ENCODE measurements around the gene IGDCC3.

IGDCC3 gene

DNA sequence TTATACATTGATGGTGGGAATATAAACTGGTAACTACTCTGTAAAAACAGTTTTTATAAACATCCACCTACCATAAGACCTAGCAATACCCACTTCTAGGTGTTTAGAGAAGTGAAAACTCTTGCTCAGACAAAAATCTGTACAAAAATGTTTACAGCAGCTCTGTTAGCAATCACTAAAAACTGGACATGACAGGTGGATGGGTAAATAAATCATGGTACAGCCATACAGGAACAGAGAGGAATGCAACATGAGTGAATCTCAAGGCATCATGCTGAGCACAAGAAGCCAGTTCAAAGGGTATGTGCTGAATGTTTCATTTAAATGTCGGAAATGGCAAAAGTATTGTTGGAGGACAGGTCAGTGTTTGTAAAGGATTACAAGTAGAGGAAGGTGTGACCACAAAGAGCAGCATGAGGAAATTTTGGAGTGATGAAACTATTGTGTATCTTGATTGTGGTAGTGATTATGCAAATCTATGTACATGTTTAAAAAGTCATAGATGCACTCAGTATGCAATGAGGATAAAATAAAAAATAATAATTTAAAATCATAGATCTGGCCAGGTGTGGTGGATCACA is 84.8 kb downstream of the IGDCC3 start:
- Histone ChIP-seq H3K4me3 (ENCODE audit: low read length) (no peak overlapping the region), H3K36me3 (ENCODE audit: control insufficient read depth, insufficient read depth, low read length) (no peaks in the 10 kb centered on the region), H3K27ac (ENCODE audit: low read depth, low read length) (no peak overlapping the region), H3K9ac (ENCODE audit: low read length) (no peak overlapping the region), H3K27me3 (ENCODE audit: control insufficient read depth, insufficient read depth, low read length) (no peaks in the 10 kb centered on the region), H3K4me1 (ENCODE audit: control insufficient read depth, insufficient read depth, low read length) (no peaks in the 10 kb centered on the region)

DNA sequence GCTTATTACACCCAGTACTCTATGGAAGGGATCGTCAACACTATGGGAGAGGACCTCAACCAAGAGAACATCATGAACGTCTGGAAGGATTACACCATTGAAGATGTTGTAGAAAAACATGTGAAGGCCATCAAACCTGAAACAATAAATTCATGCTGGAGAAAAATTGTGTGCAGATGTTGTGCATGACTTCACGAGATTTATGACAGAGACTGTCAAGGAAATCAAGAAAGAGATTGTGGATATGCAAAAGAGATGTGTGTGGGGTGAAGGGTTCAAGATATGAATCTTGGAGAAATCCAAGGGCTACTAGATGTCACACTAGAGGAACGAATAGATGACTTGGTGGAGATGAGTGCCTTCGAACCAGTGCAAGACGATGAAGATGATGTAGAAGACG is 87.6 kb downstream of the IGDCC3 start:
- H3K4me3 ChIP-seq (ENCODE audit: low read length): no peak overlapping the region
- no peak overlapping the region for H3K27ac ChIP-seq (ENCODE audit: low read depth, low read length)
- peaks cover 7% of the 10 kb centered on the region for H3K4me1 ChIP-seq (ENCODE audit: control insufficient read depth, insufficient read depth, low read length)
- no peak overlapping the region for H3K9ac ChIP-seq (ENCODE audit: low read length)
- H3K27me3 ChIP-seq (ENCODE audit: control insufficient read depth, insufficient read depth, low read length): no peaks in the 10 kb centered on the region
- no peaks in the 10 kb centered on the region for H3K36me3 ChIP-seq (ENCODE audit: control insufficient read depth, insufficient read depth, low read length)

DNA sequence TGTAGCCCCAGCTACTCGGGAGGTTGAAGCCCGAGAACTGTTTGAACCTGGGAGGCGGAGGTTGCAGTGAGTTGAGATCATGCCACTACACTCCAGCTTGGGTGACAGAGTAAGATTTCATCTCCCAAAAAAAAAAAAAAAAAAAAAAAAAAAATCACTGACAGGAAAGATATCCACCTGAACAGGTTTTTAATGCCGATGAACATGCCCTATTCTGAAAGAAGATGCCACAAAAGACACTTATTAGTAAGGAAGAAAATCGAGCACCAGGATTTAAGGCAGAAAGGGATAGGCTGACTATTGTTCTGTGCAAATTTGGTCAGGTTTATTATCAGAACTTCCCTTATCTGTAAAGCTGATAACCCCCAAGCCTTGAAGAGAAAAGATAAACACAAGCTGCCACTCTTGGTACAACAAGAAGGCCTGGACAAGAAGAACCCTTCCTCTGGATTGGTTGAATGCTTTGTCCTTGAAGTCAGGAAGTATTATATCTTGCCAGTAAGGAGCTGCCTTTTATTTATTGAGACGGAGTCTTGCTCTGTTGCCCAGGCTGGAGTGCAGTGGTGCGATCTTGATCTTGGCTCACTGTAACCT is 88.4 kb downstream of the IGDCC3 start:
- Histone ChIP-seq H3K27ac (ENCODE audit: low read depth, low read length) (no peak overlapping the region), H3K4me3 (ENCODE audit: low read length) (no peak overlapping the region), H3K9ac (ENCODE audit: low read length) (no peak overlapping the region), H3K27me3 (ENCODE audit: control insufficient read depth, insufficient read depth, low read length) (no peaks in the 10 kb centered on the region), H3K4me1 (ENCODE audit: control insufficient read depth, insufficient read depth, low read length) (peaks cover 8% of the 10 kb centered on the region), H3K36me3 (ENCODE audit: control insufficient read depth, insufficient read depth, low read length) (no peaks in the 10 kb centered on the region)

DNA sequence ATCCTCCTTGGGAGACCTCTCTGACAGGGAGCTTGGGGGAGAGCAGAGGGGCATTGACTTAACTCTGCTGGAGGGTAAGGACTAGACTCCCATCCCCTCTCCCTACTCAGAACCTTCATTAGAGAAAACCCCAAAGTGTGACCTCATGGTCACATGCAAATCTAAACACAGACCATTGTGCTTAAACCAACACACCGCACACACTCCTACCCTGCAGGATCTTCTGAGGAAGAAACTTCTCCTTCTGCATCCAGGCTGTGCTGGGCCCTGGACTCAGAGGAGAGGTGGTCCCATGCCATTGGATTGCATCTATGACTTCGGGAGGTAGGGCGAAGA is 90.3 kb downstream of the IGDCC3 start:
- Histone ChIP-seq H3K4me1 (ENCODE audit: control insufficient read depth, insufficient read depth, low read length) (peaks cover 8% of the 10 kb centered on the region), H3K4me3 (ENCODE audit: low read length) (no peak overlapping the region), H3K27ac (ENCODE audit: low read depth, low read length) (peak overlapping the region; percentile 73), H3K9ac (ENCODE audit: low read length) (no peak overlapping the region), H3K36me3 (ENCODE audit: control insufficient read depth, insufficient read depth, low read length) (no peaks in the 10 kb centered on the region), H3K27me3 (ENCODE audit: control insufficient read depth, insufficient read depth, low read length) (no peaks in the 10 kb centered on the region)

DNA sequence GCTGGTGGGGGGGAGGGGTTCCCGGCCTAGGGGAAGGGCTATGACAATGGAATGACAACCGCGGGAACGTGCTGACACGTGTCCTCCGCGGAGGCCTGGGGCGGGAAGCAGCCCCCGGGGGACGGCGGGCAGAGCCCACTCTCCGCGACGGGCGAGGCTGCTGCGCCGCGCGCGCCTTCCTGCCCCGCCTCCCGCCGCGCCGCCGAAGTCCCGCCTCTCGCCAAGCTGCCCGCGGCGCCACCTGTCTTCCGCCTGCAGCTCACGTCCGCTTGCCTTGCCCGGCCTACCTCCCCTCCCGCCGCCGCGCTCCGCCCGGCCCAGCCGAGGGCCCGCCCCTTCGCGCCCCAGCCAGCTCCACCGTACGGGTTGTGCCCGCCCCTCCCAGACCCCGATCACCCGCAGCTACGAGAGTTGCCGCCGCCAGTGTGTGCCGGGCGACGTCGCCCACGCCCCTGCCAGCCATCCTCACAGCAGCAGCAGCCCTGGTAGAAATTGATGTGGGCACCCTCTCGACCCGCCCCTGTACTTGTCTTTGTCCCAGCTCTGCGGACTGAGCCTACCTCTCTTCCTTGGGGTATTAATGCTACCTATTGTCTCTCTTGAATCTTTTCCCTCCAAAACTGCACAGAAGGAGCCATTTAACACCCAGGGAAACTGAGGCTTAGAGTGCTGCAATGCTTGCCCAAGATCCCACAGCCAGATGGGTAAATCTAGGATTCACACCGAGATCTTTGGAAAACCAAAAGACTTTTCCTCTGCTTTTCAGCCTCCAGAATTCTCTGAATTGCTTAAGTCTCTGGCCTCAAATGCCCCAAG is 90.9 kb downstream of the IGDCC3 start, which contains the start of gene PARP16:
PARP16 (minus strand) TSS at position 180 of the 816 bp plus-strand sequence. CDS start 457 bp downstream, outside the sequence.
- H3K27ac ChIP-seq (ENCODE audit: low read depth, low read length): peak within 1 kb of the TSS; percentile 73
- peak within 1 kb of the TSS; percentile 66 for H3K9ac ChIP-seq (ENCODE audit: low read length)
- H3K4me3 ChIP-seq (ENCODE audit: low read length): peak within 1 kb of the TSS; percentile 87
- H3K27me3 ChIP-seq (ENCODE audit: control insufficient read depth, insufficient read depth, low read length): no peaks in the 10 kb centered on the region
- H3K4me1 ChIP-seq (ENCODE audit: control insufficient read depth, insufficient read depth, low read length): peaks cover 8% of the 10 kb centered on the region
- no peaks in the 10 kb centered on the region for H3K36me3 ChIP-seq (ENCODE audit: control insufficient read depth, insufficient read depth, low read length)

DNA sequence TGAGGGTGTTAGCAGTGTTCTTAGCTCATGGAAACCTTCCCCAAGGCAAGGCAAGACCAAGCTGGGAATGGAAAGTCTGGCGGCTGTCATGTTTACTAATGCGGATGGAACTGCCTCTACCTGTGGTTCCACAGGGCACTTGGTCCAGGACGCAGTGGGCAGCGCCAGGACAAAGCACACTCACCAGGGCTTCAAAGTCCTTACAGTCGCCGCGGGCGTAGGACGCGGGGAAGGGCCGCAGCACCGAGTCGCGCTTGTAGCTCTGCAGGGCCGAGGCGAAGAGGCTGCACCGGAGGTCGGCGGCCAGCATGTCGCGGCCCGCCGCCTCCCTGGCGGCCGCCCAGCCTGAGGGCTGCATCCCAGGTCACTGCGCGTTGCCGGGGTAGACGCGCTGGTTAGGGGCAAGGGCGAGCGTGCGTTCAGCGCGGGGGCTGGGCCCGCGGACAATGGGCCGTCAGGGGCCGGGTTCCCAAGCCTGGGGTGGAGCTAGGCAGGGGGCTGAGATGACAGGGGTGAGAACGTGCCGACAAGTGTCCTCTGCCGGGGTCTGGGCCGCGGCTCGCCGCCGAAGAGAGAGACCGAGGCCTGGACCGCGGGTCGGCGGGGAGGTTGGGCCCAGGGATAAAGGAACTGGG is 91.6 kb downstream of the IGDCC3 start:
- peak overlapping the region; percentile 66 for H3K9ac ChIP-seq (ENCODE audit: low read length)
- peak overlapping the region; percentile 87 for H3K4me3 ChIP-seq (ENCODE audit: low read length)
- H3K36me3 ChIP-seq (ENCODE audit: control insufficient read depth, insufficient read depth, low read length): no peaks in the 10 kb centered on the region
- H3K27me3 ChIP-seq (ENCODE audit: control insufficient read depth, insufficient read depth, low read length): no peaks in the 10 kb centered on the region
- H3K4me1 ChIP-seq (ENCODE audit: control insufficient read depth, insufficient read depth, low read length): peaks cover 8% of the 10 kb centered on the region
- peak overlapping the region; percentile 73 for H3K27ac ChIP-seq (ENCODE audit: low read depth, low read length)

DNA sequence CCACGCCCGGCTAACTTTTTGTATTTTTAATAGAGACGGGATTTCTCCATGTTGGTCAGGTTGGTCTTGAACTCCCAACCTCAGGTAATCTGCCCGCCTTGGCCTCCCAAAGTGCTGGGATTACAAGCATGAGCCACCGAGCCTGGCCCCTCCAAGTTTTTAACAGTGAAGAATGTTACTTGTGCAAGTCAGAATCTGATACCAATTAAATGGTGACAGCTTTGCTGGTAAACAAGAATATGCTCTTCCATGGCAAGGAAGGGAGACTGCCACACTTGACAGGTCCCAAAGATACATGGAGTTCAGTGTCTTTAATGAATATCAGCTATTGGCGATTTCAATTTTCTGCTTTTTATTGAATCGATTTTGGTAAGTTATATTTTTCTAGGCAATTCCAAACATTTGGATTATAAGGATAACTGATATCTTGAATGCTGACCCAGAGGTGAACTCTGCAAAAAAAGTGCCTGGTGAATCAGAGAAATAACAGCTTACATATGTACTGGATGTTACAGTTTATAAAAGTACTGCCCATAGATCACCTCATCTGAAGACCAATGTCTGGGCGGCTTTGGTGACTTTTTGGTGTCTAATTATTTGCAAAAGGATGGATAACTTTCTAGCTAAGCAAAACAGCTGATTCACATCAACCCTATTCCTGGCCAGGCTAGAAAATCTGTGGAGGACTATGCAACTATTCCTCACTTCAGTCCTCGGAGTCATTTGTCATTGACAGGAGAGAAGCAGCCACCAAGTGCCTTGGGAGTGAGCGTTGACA is 92.3 kb downstream of the IGDCC3 start:
- H3K27me3 ChIP-seq (ENCODE audit: control insufficient read depth, insufficient read depth, low read length): no peaks in the 10 kb centered on the region
- peak overlapping the region; percentile 73 for H3K27ac ChIP-seq (ENCODE audit: low read depth, low read length)

DNA sequence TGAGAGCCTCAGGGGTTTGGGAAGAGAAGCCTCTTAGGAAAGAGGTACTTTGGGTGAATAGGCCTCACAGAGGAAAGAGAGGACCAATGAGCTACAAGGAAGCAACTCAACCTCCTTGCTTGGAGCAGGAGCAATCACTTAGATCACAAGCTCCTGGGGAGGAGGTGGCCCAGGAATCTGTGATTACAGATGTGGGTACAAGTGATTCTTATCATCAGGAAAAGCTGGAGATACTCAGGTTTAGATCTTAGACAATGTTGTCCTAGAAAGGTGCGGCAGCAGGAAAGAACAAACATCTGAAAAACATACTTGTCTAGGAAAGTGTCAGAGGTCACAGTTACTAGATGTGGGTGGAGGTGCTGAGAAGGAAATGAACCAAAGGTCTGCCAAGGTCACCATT is 99.3 kb downstream of the IGDCC3 start:
- Histone ChIP-seq H3K4me1 (ENCODE audit: control insufficient read depth, insufficient read depth, low read length) (no peaks in the 10 kb centered on the region), H3K27ac (ENCODE audit: low read depth, low read length) (no peak overlapping the region), H3K36me3 (ENCODE audit: control insufficient read depth, insufficient read depth, low read length) (no peaks in the 10 kb centered on the region), H3K27me3 (ENCODE audit: control insufficient read depth, insufficient read depth, low read length) (no peaks in the 10 kb centered on the region), H3K4me3 (ENCODE audit: low read length) (no peak overlapping the region), H3K9ac (ENCODE audit: low read length) (no peak overlapping the region)

More for the DNA sequence above, 92.3 kb downstream of the IGDCC3 start:
- peak overlapping the region; percentile 87 for H3K4me3 ChIP-seq (ENCODE audit: low read length)
- peaks cover 8% of the 10 kb centered on the region for H3K4me1 ChIP-seq (ENCODE audit: control insufficient read depth, insufficient read depth, low read length)
- H3K9ac ChIP-seq (ENCODE audit: low read length): peak overlapping the region; percentile 66
- H3K36me3 ChIP-seq (ENCODE audit: control insufficient read depth, insufficient read depth, low read length): no peaks in the 10 kb centered on the region

All from rectal smooth muscle tissue (tissue), 1 donor.